HG02763 (cell line): Measurements from ENCODE around the gene HNRNPAB.
A peak's percentile ranks its signal among the peaks of the same experiment; 100 is the strongest.
"Not testable (repeated sequence)": the region's sequence is repeated elsewhere in the genome, so short reads cannot be mapped to it uniquely, and the experiment has no call there.

Source experiments
- ATAC-seq: cut with Tn5 transposase; IDR thresholded peaks from one replicate; pipeline ENCODE4 v1.9.1; 2021; ENCODE audit warnings: mild to moderate bottlenecking, moderate library complexity; ENCODE audit not compliant: unreplicated experiment

HNRNPAB gene

DNA sequence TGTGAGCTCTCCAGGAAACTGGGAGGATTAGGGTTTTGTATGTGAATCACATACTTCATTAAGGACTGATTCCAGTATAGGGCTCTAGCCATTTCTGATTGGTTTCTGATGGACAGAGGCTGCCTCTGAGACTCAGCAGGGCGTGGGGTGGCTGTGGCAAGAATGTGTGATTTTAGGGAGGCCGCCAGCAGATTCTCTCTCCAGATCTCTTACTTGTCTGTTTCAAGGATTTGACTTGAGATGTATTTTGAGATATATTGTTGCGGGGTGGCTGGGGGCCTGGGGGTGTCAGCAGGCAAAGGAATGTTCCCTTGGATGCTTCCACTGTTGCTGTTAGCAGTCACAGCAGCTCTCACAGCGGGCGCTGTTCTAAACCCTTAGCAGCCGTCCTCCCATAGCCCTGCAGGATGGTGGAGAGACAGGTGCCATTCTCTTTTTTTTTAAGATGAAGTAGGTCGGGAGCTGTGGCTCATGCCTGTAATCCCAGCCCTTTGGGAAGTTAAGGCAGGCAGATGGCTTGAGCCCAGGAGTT is 8.0 kb upstream of the HNRNPAB start:
- no peak for ATAC-seq

DNA sequence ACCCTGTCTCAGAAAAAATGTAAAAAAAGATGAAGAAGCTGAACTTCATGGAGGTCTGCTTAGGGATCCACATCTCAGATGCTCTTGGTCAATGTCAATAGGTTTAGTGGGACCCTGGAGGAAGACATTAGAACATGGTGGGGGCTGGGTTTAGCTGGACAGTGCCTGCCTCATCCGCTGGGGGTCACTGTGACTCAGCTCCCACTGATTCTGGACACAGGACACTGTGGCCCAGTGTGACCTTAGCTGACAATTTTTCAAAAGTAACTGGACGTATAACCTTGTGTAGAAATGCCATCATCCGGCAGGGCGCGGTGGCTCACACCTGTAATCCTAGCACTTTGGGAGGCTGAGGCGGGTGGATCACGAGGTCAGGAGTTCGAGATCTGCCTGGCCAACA is 7.3 kb upstream of the HNRNPAB start:
- ATAC-seq = no peak

DNA sequence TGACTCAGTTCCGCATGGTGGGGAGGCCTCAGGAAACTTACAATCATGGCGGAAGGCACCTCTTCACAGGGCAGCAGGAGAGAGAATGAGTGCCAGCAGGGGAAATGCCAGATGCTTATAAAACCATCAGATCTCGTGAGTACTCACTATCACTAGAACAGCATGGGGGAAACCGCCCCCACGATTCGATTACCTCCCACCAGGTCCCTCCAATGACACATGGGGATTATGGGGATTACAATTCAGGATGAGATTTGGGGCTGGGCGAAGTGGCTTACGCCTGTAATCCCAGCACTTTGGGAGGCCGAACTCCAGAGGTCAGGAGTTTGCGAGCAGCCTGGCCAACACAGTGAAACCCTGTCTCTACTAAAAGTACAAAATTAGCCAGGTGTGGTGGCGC is 6.2 kb upstream of the HNRNPAB start:
- ATAC-seq = not testable (repeated sequence)

DNA sequence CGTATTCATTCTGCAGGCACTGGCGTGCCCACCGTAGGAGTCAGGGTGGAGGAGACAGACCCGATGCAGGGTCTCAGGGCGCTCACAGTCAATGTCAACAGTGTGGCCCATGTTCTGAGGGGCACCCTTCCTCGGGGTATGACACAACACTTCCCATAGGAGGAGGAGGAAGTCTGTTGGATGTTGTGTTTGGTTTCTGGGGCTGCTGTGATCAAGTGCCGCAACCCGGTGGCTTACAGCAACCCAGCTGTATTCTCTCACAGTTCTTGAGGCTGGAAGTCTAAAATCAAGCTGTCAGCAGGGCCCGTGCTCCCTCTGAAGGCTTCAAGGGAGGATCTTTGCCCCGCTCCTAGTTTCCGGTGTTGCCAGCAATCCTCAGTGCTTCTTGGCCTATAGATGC is 5.6 kb upstream of the HNRNPAB start:
- ATAC-seq = no peak

DNA sequence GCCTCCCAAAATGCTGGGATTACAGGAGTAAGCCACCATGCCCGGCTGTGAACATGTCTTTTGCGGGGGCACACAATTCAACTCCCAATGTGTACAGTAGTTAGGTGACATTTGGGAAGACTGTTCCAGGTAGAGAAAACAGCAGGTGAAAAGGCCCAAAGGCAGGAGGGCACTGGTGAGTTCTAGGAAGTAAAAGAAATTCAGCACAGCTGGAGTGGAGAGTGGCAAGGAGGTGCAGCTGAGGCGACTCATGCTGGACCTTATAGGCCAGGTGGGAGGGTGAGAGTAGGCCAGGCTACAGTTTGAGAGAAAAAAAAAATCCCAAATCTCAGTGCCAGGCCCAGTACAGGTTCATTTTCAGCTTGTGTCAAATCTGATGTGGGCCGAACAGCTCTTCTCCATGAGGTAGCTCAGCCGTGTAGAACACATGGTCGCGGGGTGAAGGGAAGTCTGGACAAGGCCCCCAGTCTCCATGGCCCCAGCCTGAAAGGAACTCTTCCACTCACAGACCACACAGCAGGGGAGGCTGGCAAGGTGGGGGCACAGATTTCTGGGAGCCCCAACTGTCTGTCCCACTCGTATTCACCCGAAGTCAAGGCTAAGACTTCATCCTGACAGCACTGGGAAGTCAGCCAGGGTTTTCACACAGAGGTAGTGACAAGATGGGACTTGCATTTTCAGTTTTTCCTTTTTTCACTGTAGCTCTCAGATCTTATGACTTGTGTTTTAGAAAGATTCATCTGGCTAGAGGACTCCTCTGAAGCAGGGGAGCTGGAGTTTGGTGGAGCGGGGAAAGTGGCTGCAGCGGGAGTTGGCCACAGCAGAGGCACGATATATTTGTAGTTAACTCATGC is 4.5 kb upstream of the HNRNPAB start:
- no peak for ATAC-seq

DNA sequence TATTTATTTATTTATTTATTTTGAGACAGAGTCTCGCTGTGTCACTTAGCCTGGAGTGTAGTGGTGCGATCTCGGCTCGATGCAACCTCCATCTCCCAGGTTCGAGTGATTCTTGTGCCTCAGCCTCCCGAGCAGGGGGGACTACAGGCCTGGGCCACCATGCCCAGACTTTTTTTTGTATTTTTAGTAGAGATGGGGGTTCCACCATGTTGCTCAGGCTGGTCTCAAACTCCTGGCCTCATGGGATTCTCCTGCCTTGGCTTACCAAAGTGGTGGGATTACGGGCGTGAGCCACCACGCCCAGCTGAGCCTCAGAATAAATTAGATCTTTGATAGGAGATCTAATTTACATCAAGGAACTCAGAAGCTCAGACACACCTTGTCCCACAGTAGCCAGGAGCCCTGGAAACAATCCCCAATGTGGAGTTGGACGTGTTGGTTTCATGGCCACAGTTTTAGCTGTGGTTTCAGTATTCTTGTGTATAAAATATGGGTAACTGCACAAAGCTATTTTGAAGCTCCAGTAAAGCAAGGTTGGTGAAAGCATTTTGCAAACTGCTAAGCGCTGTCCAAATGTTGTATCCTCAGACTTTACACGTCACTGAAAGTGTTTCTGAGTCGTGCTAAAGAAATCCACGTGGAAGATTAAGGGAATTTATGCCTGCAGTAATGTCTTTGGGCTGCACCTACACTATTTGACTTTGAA is 3.0 kb upstream of the HNRNPAB start:
- no peak for ATAC-seq

DNA sequence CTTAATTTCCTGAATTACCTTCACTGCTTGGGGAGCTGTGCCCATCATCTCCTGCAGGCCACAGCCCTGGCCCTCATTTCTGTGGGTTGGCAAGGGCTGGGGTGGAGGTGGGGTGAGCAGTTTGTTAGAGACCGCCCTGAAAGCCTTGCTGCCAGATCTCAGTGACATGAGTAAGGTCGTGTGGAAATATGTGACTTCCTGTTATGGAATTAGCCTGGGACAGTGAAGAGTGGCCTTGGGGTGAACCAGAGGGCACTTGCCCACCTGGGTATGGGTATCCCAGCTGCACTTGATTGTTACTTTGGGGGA is 2.5 kb upstream of the HNRNPAB start:
- no peak for ATAC-seq

DNA sequence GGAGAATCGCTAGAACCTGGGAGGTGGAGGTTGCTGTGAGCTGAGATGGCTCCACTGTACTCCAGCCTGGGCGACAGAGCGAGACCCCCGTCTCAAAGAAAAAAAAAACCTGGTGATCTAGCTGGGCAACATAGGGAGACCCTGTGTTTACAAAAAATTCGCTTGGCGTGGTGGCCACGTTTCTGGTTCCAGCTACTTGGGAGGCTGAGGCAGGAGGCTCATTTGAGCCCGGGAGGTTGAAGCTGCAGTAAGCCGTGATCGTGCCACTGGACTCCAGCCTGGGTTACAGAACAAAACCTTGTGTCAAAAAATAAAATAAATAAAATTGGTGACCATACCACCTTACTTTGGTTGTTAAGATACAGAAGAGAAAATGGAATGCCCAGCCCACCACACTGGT is 1.8 kb upstream of the HNRNPAB start:
- no peak for ATAC-seq

DNA sequence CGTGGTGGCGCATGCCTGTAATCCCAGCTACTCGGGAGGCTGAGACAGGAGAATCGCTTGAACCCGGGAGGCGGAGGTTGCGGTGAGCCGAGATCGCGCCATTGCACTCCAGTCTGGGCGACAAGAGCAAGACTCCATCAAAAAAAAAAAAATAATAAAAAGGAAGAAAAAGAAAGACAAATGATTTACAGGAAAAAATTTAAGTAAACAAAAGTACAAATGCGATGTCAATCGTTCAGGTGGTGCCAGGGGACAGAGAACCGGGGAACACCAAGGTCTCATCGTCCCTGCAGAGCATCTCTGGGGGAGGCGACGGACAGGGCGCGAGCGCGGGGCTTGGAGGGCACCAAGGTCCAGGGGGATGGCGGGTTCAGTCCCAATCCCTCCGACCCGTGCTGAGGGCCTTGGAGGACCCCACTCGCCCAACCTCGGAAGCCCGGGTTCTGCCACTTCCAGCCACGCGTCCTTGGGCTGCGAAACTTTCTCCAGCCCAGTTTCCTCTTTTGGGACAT is 607 bp upstream of the HNRNPAB start:
- no peak for ATAC-seq

DNA sequence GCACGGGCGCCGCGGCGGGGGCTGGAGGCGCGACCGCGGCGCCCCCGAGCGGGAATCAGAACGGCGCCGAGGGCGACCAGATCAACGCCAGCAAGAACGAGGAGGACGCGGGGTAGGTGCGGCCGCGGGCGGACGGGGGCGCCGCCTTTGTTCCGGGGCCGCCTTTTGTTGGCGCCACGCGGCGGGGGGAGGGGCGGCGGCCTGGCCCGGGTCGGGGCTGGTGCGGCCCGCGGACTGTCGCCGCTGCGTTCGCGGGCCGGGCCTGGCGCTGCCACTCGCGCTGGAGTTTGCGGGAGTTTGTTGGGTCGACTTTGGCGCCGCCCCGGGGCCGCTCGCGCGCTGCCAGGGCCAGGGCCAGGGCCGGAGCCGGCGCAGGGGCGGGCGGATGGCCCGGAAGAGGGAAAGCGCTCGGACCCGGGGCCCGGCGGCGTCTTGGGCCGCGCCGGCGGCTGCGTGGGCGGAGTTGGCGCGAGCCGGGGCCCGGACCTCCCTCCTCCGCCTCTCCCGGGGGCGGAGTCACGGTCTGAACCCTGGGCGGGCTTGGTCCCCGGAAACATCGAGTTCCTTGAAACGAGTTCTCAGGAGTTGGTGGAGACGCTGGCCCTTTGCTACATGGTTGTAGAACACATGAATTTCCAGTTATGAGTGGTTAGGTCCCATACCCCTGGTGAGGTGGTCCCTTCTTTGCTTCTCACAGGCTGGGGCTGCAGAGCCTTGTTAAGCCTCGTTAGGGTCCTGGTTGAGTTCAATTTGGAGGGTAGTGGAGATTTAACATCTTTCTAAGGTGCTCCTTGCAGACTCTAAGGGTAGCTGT is 809 bp downstream of the HNRNPAB start:
- peak; percentile 45 for ATAC-seq

DNA sequence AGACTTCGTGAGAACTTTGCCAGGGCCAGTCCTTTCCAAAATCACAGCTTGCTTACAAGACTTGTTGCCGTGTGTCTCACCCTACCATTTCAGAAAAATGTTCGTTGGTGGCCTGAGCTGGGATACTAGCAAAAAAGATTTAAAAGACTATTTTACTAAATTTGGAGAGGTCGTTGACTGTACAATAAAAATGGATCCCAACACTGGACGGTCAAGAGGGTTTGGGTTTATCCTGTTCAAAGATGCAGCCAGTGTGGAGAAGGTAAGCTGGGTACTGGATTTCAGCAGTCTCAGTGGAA is 1.4 kb downstream of the HNRNPAB start:
- no peak for ATAC-seq

DNA sequence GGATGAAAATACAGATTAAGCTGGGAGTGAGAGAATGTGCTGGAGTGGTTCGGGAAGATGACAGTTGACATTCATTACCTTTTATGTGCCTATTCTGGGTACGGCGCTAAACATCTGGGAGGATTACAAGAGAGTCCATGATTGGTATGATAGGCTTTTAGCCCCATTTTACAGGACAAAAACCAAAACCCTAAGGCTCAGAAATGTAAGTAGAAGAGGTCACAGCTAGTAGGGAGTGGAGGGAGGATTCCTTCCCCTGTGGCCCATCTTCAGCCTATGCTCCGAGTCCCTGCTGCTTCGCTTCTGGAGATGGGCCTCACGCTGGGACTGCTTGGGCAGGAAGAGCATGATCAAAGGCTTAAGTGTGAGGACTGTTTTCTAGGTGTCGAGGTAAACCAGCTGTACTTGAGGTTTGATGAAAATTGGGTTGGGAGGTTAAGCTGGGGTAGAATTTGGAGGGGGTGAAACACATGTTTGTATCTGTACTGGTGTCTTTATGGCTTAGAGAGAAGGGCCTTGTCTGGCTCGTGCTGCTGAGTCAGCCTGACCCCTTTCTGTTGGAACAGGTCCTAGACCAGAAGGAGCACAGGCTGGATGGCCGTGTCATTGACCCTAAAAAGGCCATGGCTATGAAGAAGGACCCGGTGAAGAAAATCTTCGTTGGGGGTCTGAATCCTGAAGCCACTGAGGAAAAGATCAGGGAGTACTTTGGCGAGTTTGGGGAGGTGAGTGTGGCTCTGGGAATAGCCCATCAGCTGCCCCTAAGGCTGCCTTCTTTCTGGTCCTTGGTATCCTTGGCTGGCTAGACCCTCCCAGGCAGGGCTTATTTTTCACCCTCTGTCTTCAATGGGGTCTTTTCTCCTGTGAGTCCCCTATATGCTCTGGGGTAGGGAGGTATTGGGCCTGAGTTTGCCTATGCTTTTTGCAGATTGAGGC is 2.1 kb downstream of the HNRNPAB start:
- no peak for ATAC-seq

DNA sequence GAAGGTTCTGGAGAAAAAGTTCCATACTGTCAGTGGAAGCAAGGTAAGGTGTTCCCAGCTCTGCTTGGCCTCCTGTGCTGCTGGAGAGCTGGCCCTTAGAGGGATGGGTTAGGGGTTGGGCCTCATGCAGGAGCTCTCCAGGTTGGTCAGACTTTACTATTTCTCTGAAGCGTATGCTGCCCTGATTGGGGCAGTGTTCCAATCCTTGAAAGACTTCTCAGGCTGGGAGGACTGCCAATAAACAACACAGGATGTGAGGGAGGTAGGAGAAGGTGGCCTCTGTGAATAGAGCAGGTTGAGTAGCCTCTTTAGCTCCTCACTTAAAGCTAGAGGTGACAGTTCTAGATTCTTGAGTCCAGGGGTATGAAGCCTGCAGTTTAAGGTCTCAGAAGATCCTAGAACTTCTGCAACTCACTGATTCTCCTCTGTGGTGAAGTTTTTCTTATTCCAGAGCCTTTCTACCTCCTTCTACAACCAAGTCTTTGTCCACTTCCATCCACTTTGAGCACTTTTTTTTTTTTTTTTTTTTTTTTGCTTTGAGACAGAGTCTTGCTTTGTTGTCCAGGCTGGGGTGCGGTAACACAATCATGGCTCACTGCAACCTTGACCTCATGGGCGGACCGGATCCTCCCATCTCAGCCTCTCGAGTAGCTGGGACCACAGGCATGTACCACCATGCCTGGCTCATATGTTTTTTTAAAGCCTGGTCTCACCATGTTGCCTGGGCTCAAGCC is 3.0 kb downstream of the HNRNPAB start:
- ATAC-seq = no peak

DNA sequence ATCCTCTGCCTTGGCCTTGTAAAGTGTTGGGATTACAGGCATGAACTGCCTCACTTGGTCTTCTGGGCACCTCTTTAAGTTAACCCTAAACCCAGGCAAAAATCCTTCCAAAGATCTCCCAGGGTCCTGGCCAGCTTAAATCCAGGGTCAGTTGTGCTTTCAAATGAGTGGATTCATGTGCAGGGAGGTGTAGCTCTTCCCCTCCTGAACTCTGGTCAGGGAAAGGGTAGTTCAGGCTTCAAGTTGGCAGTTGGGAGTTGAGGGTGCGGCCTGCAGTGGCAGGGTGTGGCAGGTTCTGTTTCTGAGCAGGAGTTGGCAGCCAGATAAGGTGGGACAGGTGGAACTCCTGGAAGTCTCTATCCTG is 3.6 kb downstream of the HNRNPAB start:
- no peak for ATAC-seq

DNA sequence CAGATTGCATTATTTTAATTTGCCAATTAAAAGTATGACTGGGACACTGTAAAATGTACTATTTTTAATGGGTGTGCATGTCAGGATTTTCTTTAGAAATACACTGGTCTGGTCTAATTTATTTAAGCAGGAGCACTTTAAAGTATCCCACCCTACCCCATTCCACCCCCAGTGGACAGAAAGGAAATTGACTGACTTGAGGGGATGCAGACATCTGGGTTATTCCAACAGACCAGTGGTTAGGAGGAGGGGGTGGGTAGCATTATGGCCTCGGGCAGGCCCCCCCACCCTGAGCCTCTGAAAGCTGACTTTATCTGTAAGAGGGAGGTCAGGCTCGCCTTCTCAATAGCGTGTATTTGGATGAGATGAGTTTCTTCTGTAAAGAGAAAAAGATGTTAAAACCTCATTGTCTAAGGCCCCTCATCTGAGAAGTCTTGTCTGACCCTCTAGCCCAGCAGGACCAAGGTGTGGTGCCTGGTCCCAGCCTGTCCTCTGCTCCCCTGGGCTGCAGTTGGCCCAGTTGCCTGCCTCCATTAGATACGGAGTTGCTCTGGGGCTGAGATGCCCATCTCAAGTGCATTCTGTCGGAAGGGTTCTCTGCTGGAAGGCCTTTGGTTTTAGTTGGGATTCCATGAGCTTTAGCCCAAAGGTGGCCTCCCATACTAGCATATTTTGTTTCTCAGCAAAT is 4.4 kb downstream of the HNRNPAB start:
- ATAC-seq = no peak

DNA sequence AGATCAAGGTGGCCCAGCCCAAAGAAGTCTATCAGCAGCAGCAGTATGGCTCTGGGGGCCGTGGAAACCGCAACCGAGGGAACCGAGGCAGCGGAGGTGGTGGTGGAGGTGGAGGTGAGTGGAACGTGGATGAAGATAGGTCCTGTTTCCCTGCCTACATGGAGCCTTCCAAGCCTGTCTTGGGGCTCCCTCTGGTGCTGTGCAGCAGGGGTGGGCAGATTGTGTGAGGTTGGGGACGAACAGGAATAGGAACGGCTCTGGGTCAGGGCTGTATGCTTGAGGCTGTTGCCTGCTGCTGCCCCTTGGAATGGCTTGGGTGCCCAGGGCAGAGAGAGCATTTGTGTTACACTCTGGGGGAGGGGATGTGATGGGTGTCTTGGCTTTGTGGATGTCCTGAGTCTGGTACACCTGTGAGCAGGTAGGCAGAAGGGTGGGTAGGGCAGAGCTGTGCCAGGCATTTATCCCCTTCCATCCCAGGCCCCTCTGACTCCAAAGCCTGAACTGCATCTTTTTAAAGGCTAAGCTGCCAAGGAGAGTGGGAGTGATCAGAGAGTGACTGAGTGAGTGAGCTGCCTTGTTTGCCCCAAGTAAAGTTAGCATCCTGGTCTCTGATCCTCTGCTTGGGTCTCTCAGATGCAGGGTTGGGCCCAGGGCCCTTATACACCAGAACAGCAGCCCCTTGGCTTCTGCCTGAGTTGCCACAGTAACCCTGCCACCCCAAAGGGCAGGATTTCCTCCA is 5.2 kb downstream of the HNRNPAB start:
- no peak for ATAC-seq

DNA sequence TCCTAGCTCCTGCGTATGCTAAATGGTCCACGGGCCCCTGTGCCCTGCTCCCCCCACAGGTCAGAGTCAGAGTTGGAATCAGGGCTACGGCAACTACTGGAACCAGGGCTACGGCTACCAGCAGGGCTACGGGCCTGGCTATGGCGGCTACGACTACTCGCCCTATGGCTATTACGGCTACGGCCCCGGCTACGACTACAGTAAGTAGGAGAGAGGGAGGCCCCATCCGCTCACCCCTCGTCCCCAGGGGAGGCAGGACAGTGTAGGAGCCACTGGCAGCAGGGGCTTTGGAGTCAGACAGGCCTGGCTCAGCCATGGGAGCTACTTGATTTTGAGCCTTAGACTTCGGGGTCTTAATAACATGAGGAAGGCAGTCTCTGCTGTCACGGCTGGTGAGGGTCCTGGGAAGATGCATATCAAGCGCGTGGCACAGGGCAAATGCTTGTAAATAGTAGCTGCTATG is 5.8 kb downstream of the HNRNPAB start:
- ATAC-seq = no peak

DNA sequence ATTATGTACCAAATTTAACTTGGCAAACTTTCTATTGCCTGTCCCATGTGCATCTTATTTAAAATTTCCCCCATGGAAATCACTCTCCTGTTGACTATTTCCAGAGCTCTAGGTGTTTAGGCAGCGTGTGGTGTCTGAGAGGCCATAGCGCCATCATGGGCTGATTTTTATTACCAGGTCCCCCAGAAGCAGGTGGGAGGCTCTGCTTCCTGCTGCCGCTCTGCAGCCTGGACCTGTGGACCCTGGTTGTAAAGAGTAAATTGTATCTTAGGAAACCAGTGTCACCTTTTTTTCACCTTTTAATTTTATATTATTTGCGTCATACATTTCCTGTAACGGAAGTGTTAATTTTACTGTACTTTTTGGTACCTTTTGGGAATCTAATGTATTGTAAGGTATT is 6.4 kb downstream of the HNRNPAB start:
- ATAC-seq = no peak
